Gastroesophageal sphincter (tissue), 4 donors: ENCODE results near the gene AXIN1. TPM values are rescaled to one million over a fixed set of nuclear protein-coding genes. Genes with fewer than 3 reads are reported as not detected.
"Not testable (repeated sequence)": the region's sequence is repeated elsewhere in the genome, so short reads cannot be mapped to it uniquely, and the experiment has no call there.

ENCODE experiments used
- ATAC-seq: fragments of 150-250 bp; one replicate; pipeline ENCODE4 v1.9.1; 2016; ENCODE audit warnings: mild to moderate bottlenecking, moderate library complexity
- H3K27ac ChIP-seq, 4 donors: fragments of 200-600 bp; sonication (generic) in 3 of 4; 1 replicate in 3 of 4; 2 replicates in 1 of 4; pipeline ENCODE4 v1.5.1; 2016 to 2019
- H3K27me3 ChIP-seq: fragments of 200-600 bp; sonication (generic); one replicate; pipeline ENCODE4 v1.5.1; 2019
- H3K36me3 ChIP-seq, 2 donors: fragments of 200-600 bp; sonication (generic); one replicate each; pipeline ENCODE4 v1.5.1; 2019; ENCODE audit warnings: control low read depth in 1 of 2
- H3K4me1 ChIP-seq, 3 donors: fragments of 200-600 bp; sonication (generic); 1 replicate in 2 of 3; 2 replicates in 1 of 3; pipeline ENCODE4 v1.5.1; 2016 to 2019; ENCODE audit warnings: control low read depth in 2 of 3
- H3K4me3 ChIP-seq, 2 donors: fragments of 200-600 bp; sonication (generic); one replicate each; pipeline ENCODE4 v1.5.1; 2019; ENCODE audit warnings: mild to moderate bottlenecking in 1 of 2, moderate library complexity in 1 of 2
- H3K9me3 ChIP-seq, 3 donors: fragments of 200-600 bp; sonication (generic); one replicate each; pipeline ENCODE4 v1.5.1; 2017 to 2019; ENCODE audit warnings: control low read depth in 2 of 3
- EP300 ChIP-seq: sonication (generic); formaldehyde crosslinking; IDR thresholded peaks from one replicate; pipeline ENCODE4 v1.6.1; 2017; ENCODE audit warnings: antibody characterized with exemption, mild to moderate bottlenecking
- POLR2A ChIP-seq, 2 donors: fragments of 450-650 bp; IDR thresholded peaks; one replicate each; pipeline ENCODE4 v1.6.1; 2017; ENCODE audit warnings: antibody characterized with exemption in 2 of 2, mild to moderate bottlenecking in 2 of 2, moderate library complexity in 1 of 2
- POLR2AphosphoS5 ChIP-seq: sonication (generic); formaldehyde crosslinking; IDR thresholded peaks from one replicate; pipeline ENCODE4 v1.6.1; 2017; ENCODE audit warnings: antibody characterized with exemption
- WGBS, 2 donors: methylation state at CpG; one replicate each; pipeline ENCODE4 v1.1.5; 2018; ENCODE audit warnings: low coverage in 1 of 2; 5-methylcytosine and 5-hydroxymethylcytosine counted together
- total RNA-seq, 4 donors: library from RNA; depleted of rRNA; stranded (reverse); fragments of >200 nt; gene quantifications; one replicate each; pipeline ENCODE4 v1.1.0, GENCODE V29; 2016
- TF ChIP-seq, protein P1 (sequence below), 4 experiments: fragments of 200-600 bp in 2 of 4; fragments of 450-650 bp in 2 of 4; sonication (generic) in 1 of 4; IDR thresholded peaks; one replicate each; pipeline ENCODE4 v1.5.1; 2017 to 2019; ENCODE audit warnings: antibody characterized with exemption in 4 of 4, mild to moderate bottlenecking in 2 of 4, moderate library complexity in 2 of 4

Gene AXIN1
- total RNA-seq, 4 donors from 2014 or later = 26.0 to 58.8 (median 32.9) TPM

DNA sequence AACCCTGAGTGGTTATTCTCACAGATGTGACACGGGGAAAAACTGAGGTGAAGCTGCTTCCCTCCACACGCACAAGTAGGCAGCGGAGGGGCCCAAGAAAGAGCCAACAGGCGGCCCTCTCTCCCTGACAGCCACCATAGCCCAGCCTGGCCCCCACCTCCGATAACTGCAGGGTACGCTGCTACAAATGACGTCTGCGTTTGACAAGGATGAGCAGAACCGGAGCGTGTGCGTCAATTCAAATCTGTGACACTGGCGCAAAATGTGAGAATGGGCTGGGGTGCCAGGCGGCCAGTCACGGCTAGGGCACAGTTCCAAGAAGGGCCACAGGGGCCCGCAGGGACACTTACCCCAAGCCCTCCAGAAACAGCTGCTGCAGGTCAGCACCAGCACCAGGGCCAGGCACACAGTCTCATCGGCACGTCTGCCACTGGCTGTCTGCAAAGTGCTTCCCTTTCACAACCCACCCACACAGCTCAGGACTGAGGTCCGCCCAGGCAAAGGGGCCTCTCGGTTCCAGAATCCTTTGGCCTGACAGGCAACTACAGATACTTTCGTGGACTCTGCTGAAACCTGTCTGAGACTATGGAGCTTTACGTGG is 14.4 kb downstream of the AXIN1 start:
- Histone ChIP-seq H3K36me3 (peaks cover 0 to 17% of the 10 kb centered on the region in 2 donors), H3K27me3 (no peaks in the 10 kb centered on the region), H3K27ac (no peak overlapping the region), H3K4me3 (no peak overlapping the region), H3K9me3 (no peaks in the 10 kb centered on the region), H3K4me1 (peaks cover 0 to 32% (median 4%) of the 10 kb centered on the region in 3 donors)
- TF ChIP-seq, protein P1, sequence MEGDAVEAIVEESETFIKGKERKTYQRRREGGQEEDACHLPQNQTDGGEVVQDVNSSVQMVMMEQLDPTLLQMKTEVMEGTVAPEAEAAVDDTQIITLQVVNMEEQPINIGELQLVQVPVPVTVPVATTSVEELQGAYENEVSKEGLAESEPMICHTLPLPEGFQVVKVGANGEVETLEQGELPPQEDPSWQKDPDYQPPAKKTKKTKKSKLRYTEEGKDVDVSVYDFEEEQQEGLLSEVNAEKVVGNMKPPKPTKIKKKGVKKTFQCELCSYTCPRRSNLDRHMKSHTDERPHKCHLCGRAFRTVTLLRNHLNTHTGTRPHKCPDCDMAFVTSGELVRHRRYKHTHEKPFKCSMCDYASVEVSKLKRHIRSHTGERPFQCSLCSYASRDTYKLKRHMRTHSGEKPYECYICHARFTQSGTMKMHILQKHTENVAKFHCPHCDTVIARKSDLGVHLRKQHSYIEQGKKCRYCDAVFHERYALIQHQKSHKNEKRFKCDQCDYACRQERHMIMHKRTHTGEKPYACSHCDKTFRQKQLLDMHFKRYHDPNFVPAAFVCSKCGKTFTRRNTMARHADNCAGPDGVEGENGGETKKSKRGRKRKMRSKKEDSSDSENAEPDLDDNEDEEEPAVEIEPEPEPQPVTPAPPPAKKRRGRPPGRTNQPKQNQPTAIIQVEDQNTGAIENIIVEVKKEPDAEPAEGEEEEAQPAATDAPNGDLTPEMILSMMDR (IDR thresholded peaks at IDR 0.05) = no peak
- TF ChIP-seq EP300 = no peak
- no peak for TF ChIP-seq POLR2A (IDR thresholded peaks at IDR 0.05)
- no peak for TF ChIP-seq POLR2AphosphoS5
- WGBS, 2 donors = 84 to 93% methylated on average over 3 to 12 of the region's 21 CpGs
- no peak for ATAC-seq

DNA sequence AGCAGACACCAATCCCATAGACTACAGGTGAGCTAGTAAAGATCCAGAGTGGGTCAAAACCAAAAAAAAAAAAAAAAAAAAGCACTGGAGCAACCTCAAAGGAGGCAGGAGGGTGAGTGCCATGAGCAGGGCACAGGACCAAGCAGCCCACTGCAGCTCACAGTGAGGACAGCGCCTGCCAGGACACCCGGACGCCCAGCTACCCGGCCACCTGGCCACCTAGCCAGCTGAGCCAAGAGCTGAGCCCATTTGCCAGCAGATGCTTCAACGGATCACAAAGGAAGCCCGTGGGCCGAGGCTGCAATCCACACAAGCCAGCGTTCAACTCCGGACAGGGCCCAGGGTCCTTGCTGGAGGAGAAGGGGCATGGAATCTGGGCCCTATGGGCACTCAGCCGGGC is 15.1 kb downstream of the AXIN1 start:
- H3K9me3 ChIP-seq = no peaks in the 10 kb centered on the region
- ATAC-seq = no peak
- TF ChIP-seq, protein P1 (IDR thresholded peaks at IDR 0.05) = no peak
- TF ChIP-seq POLR2A (IDR thresholded peaks at IDR 0.05) (no peak), POLR2AphosphoS5 (no peak), EP300 (no peak)

DNA sequence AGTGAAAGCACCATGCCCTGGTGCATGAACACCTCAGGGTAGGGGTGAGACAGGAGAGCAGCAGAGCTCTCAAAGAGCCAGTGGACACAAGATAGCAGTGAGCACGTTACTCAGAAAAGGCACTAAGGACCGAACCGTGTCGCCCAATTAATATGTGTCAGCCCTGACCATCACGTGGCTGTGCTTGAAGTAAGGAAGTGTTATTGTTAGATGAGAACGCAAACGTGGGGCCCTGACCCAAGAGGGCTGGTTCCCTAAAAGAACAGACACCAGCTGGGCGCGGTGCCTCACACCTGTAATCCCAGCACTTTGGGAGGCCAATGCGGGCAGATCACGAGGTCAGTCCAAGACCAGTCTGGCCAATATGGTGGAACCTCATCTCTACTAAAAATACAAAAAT is 16.3 kb downstream of the AXIN1 start:
- peaks cover 0 to 37% (median 4%) of the 10 kb centered on the region in 3 donors for H3K4me1 ChIP-seq
- TF ChIP-seq, protein P1 (IDR thresholded peaks at IDR 0.05) = no peak
- no peak for TF ChIP-seq POLR2A (IDR thresholded peaks at IDR 0.05)
- no peak for TF ChIP-seq EP300
- no peak for TF ChIP-seq POLR2AphosphoS5
- H3K9me3 ChIP-seq = no peaks in the 10 kb centered on the region
- peaks cover 0 to 4% of the 10 kb centered on the region in 2 donors for H3K36me3 ChIP-seq
- 81 to 94% methylated on average over 5 to 9 of the region's 11 CpGs for WGBS, 2 donors
- no peak overlapping the region for H3K4me3 ChIP-seq
- no peaks in the 10 kb centered on the region for H3K27me3 ChIP-seq
- no peak overlapping the region for H3K27ac ChIP-seq
- no peak for ATAC-seq

More for the DNA sequence above, 15.1 kb downstream of the AXIN1 start:
- Histone ChIP-seq H3K36me3 (peaks cover 0 to 10% of the 10 kb centered on the region in 2 donors), H3K4me3 (no peak overlapping the region), H3K4me1 (peaks cover 0 to 32% (median 4%) of the 10 kb centered on the region in 3 donors), H3K27me3 (no peaks in the 10 kb centered on the region), H3K27ac (no peak overlapping the region)
- WGBS, 2 donors = 76% methylated on average over 5 of the region's 10 CpGs; no CpG with 5 or more reads in 1 of the 2 donors

DNA sequence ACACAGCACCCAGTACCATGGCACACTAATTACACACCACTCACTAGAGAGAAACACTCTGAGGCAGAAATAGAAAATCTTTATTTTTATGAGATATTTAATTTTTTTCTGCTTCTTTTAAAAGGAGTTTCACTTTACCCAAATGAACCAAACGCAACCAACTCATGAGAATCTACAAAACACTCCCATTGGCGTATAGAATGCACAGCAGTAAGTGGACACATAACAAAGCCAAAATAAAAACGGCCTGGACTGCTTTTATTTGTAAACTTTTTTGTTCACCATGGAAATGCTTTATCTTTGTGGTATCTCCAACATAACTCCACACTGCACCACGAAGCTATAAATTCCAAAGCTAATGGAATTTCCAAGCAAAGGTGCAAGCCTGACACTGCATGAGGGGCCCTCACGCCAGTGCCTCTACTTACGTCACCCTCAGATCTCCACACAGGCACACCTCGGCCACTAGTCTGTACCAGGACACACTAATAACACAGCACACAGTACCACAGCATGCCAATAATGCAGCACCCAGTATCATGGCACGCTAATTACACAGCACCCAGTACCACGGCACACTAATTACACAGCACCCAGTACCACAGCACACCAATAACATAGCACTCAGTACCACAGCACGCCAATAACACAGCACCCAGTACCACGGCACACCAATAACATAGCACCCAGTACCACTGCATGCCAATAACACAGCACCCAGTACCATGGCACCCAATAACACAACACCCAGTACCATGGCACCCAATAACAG is 17.5 kb downstream of the AXIN1 start:
- not testable (repeated sequence) for H3K4me3 ChIP-seq, H3K9me3 ChIP-seq, ATAC-seq, H3K36me3 ChIP-seq, H3K27ac ChIP-seq, H3K27me3 ChIP-seq
- H3K4me1 ChIP-seq = peaks cover 0 to 49% (median 8%) of the 10 kb centered on the region in 3 donors
- 84 to 86% methylated on average over 4 to 5 of the region's 11 CpGs for WGBS, 2 donors

DNA sequence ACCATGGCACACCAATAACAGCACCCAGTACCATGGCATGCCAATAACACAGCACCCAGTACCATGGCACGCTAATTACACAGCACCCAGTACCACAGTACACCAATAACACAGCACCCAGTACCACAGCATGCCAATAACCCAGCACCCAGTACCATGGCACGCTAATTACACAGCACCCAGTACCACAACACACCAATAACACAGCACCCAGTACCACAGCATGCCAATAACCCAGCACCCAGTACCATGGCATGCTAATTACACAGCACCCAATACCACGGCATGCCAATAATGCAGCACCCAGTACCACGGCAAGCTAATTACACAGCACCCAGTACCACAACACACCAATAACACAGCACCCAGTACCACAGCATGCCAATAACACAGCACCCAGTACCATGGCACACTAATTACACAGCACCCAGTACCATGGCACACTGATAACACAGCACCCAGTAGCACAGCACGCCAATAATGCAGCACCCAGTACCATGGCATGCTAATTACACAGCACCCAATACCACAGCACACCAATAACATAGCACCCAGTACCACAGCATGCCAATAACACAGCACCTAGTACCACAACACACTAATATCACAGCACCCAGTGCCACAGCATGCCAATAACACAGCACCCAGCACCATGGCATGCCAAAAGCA is 18.2 kb downstream of the AXIN1 start:
- peaks cover 0 to 45% (median 4%) of the 10 kb centered on the region in 3 donors for H3K4me1 ChIP-seq
- WGBS, 2 donors = 80 to 96% methylated on average over 1 to 3 of the region's 5 CpGs
- not testable (repeated sequence) for H3K4me3 ChIP-seq, H3K9me3 ChIP-seq, H3K36me3 ChIP-seq, H3K27me3 ChIP-seq, ATAC-seq, H3K27ac ChIP-seq
